VCaP (cell line): Measurements from ENCODE around the gene TRIM62.
"Not testable (repeated sequence)": the region's sequence is repeated elsewhere in the genome, so short reads cannot be mapped to it uniquely, and the experiment has no call there.

Experiments used
- H3K27ac ChIP-seq: fragments of 450-650 bp; 2 replicates; pipeline ENCODE4 v1.5.1; 2017
- CTCF ChIP-seq: fragments of 450-650 bp; conservative IDR thresholded peaks from 2 replicates; pipeline ENCODE4 v1.5.1; 2017; ENCODE audit warnings: mild to moderate bottlenecking, moderate library complexity

TRIM62 gene

GRCh38 chr1:33141216-33141615 is 40.6 kb downstream of the TRIM62 start:
- H3K27ac ChIP-seq: no peak overlapping the region
- no peak for TF ChIP-seq CTCF

- TF ChIP-seq CTCF: 0 out of 2 replicates have a peak, but pooled peaks have one; percentile 12
- no peak overlapping the region for H3K27ac ChIP-seq
Measured at GRCh38 chr1:33140153-33141149, 41.4 kb downstream of the TRIM62 start.

GRCh38 chr1:33137800-33138199 is 44.0 kb downstream of the TRIM62 start:
- H3K27ac ChIP-seq: no peak overlapping the region
- no peak for TF ChIP-seq CTCF

- H3K27ac ChIP-seq: not testable (repeated sequence)
Measured at GRCh38 chr1:33136041-33136440, 45.8 kb downstream of the TRIM62 start.

GRCh38 chr1:33133478-33134105 is 48.3 kb downstream of the TRIM62 start:
- H3K27ac ChIP-seq: no peak overlapping the region
- no peak for TF ChIP-seq CTCF

- no peak for TF ChIP-seq CTCF
- H3K27ac ChIP-seq: no peak overlapping the region
Measured at GRCh38 chr1:33132549-33132948, 49.3 kb downstream of the TRIM62 start.

- no peak for TF ChIP-seq CTCF
- H3K27ac ChIP-seq: no peak overlapping the region
Measured at GRCh38 chr1:33131191-33131590, 50.7 kb downstream of the TRIM62 start.
